GM18505 (cell line): Measurements from ENCODE around the gene ZFHX3.

Source experiments
- ATAC-seq: cut with Tn5 transposase; IDR thresholded peaks from one replicate; pipeline ENCODE4 v1.9.1; 2021; ENCODE audit not compliant: unreplicated experiment
- POLR2A ChIP-seq: IDR thresholded peaks from 4 replicates; pipeline ENCODE4 v1.6.1; 2011; ENCODE audit warnings: borderline replicate concordance; ENCODE audit not compliant: insufficient read depth, insufficient read length; ENCODE audit errors: extremely low read depth

The ZFHX3 gene

GRCh38 chr16:72961863-72962262, 86.1 kb downstream of the ZFHX3 start:
- no peak for TF ChIP-seq POLR2A
- no peak for ATAC-seq

- no peak for TF ChIP-seq POLR2A
- ATAC-seq: no peak
Measured at GRCh38 chr16:72961115-72961832, 86.7 kb downstream of the ZFHX3 start.

GRCh38 chr16:72960101-72960500, 87.8 kb downstream of the ZFHX3 start:
- no peak for TF ChIP-seq POLR2A
- ATAC-seq: no peak

GRCh38 chr16:72959301-72959996, 88.5 kb downstream of the ZFHX3 start:
- TF ChIP-seq POLR2A: no peak
- no peak for ATAC-seq

- ATAC-seq: no peak
- no peak for TF ChIP-seq POLR2A
Measured at GRCh38 chr16:72958522-72959076, 89.3 kb downstream of the ZFHX3 start.

GRCh38 chr16:72957303-72958277, 90.3 kb downstream of the ZFHX3 start:
- TF ChIP-seq POLR2A: no peak
- no peak for ATAC-seq

GRCh38 chr16:72956124-72957064, 91.5 kb downstream of the ZFHX3 start:
- TF ChIP-seq POLR2A: no peak

GRCh38 chr16:72952811-72953271, 95.1 kb downstream of the ZFHX3 start:
- ATAC-seq: no peak
- no peak for TF ChIP-seq POLR2A

More at GRCh38 chr16:72956124-72957064, 91.5 kb downstream of the ZFHX3 start:
- no peak for ATAC-seq

GRCh38 chr16:72952404-72952803, 95.5 kb downstream of the ZFHX3 start:
- no peak for ATAC-seq

GRCh38 chr16:72951916-72952315, 96.0 kb downstream of the ZFHX3 start:
- no peak for TF ChIP-seq POLR2A
- ATAC-seq: no peak

More at GRCh38 chr16:72952404-72952803, 95.5 kb downstream of the ZFHX3 start:
- TF ChIP-seq POLR2A: no peak

GRCh38 chr16:72950669-72951068, 97.3 kb downstream of the ZFHX3 start:
- TF ChIP-seq POLR2A: no peak
- no peak for ATAC-seq
